ENCODE data around the gene LCN6.

Gene LCN6

DNA sequence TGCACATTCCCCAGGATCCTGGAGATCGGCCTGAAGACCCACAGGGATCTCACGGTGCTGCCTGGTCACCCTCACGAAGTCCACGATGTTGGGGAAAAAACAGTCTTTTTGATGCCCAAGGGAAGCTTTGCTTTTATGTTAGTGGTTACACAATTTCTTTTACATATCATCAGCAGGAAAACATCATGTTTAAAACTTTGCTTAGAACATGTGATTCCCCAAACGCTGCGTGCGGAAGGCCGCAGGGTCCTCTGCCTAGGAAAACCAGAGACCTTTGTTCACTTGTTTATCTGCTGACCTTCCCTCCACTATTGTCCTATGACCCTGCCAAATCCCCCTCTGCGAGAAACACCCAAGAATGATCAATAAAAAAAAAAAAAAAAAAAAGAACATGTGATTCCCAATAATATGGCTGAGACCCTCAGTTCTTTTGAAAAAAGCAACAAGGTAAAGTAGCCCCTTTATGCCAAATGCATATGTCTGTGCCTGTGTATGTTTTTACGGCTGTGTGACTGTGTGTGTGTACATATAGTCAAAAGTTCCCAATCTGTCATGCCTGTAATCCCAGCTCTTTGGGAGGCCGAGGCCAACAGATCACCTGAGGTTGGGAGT, 49.6 kb downstream of the LCN6 start:
- no peak overlapping the region for H3K4me3 ChIP-seq (ENCODE audit: low read length, poor library complexity, severe bottlenecking)
- H3F3A ChIP-seq (ENCODE audit: low read depth), result no peaks in the 10 kb centered on the region
- H3K9me3 ChIP-seq (ENCODE audit: insufficient read depth, low read depth, low read length), result no peaks in the 10 kb centered on the region
- H3K4me2 ChIP-seq (ENCODE audit: low read depth, low read length, poor library complexity, severe bottlenecking), result no peak overlapping the region
- H4K20me1 ChIP-seq (ENCODE audit: insufficient read depth, low read length, poor library complexity, severe bottlenecking), result no peaks in the 10 kb centered on the region
- no peaks in the 10 kb centered on the region for H3K27me3 ChIP-seq (ENCODE audit: insufficient read depth, low read length, poor library complexity, severe bottlenecking)
- H2AFZ ChIP-seq (ENCODE audit: low read length), result no peak overlapping the region
- H3K36me3 ChIP-seq (ENCODE audit: insufficient read depth, low read length), result no peaks in the 10 kb centered on the region
- H3K4me1 ChIP-seq (ENCODE audit: insufficient read depth, low read length, poor library complexity, severe bottlenecking), result no peaks in the 10 kb centered on the region
- H3K9ac ChIP-seq (ENCODE audit: low read depth, low read length, poor library complexity, severe bottlenecking), result no peak overlapping the region
- no peaks in the 10 kb centered on the region for H3K79me2 ChIP-seq (ENCODE audit: insufficient read depth, low read length)
- no peaks in the 10 kb centered on the region for H3K9me2 ChIP-seq (replicated peaks; ENCODE audit: low read depth, low read length)
- TF ChIP-seq, protein P1, sequence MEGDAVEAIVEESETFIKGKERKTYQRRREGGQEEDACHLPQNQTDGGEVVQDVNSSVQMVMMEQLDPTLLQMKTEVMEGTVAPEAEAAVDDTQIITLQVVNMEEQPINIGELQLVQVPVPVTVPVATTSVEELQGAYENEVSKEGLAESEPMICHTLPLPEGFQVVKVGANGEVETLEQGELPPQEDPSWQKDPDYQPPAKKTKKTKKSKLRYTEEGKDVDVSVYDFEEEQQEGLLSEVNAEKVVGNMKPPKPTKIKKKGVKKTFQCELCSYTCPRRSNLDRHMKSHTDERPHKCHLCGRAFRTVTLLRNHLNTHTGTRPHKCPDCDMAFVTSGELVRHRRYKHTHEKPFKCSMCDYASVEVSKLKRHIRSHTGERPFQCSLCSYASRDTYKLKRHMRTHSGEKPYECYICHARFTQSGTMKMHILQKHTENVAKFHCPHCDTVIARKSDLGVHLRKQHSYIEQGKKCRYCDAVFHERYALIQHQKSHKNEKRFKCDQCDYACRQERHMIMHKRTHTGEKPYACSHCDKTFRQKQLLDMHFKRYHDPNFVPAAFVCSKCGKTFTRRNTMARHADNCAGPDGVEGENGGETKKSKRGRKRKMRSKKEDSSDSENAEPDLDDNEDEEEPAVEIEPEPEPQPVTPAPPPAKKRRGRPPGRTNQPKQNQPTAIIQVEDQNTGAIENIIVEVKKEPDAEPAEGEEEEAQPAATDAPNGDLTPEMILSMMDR (conservative IDR thresholded peaks at IDR 0.05; ENCODE audit: low read length), result no peak

DNA sequence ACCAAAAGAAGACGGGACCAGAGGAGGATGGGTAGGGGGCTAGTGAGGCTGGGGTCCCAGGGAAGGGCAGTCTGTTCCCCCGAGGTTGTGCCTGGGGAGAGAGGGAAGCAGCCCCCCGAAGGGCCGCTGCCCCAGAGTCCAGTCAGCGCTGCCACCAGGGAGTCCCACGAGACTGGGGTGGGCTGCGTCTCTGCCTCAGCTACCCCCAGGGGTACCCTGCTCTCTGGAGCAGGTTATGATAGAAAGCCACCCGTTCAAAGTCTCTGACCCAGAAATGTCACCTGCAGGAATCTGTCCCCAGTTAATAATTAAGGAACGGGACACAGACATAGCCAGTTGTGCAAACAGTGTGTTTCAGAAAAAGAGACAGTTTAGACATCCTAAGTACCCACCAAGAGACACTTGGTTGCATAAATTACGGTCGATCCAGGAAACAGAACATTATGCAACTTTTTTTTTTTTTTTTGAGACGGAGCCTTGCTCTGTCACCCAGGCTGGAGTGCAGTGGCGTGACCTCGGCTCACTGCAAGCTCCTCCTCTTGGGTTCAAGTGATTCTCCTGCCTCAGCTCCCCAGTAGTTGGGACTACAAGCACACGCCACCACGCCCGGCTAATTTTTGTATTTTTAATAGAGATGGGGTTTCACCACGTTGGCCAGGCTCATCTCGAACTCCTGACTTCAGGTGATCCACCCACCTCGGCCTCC, 50.4 kb downstream of the LCN6 start:
- no peaks in the 10 kb centered on the region for H3K79me2 ChIP-seq (ENCODE audit: insufficient read depth, low read length)
- no peak overlapping the region for H3K4me3 ChIP-seq (ENCODE audit: low read length, poor library complexity, severe bottlenecking)
- no peaks in the 10 kb centered on the region for H4K20me1 ChIP-seq (ENCODE audit: insufficient read depth, low read length, poor library complexity, severe bottlenecking)
- no peak overlapping the region for H2AFZ ChIP-seq (ENCODE audit: low read length)
- no peak overlapping the region for H3K9ac ChIP-seq (ENCODE audit: low read depth, low read length, poor library complexity, severe bottlenecking)
- H3K9me2 ChIP-seq (replicated peaks; ENCODE audit: low read depth, low read length), result no peaks in the 10 kb centered on the region
- no peaks in the 10 kb centered on the region for H3K36me3 ChIP-seq (ENCODE audit: insufficient read depth, low read length)
- H3K27me3 ChIP-seq (ENCODE audit: insufficient read depth, low read length, poor library complexity, severe bottlenecking), result no peaks in the 10 kb centered on the region
- H3K4me1 ChIP-seq (ENCODE audit: insufficient read depth, low read length, poor library complexity, severe bottlenecking), result no peaks in the 10 kb centered on the region
- no peaks in the 10 kb centered on the region for H3K9me3 ChIP-seq (ENCODE audit: insufficient read depth, low read depth, low read length)
- no peaks in the 10 kb centered on the region for H3F3A ChIP-seq (ENCODE audit: low read depth)
- no peak for TF ChIP-seq EZH2phosphoT487 (IDR thresholded peaks at IDR 0.05; ENCODE audit: borderline replicate concordance)
- TF ChIP-seq, protein P1 (conservative IDR thresholded peaks at IDR 0.05; ENCODE audit: low read length), result no peak
- H3K4me2 ChIP-seq (ENCODE audit: low read depth, low read length, poor library complexity, severe bottlenecking), result no peak overlapping the region

DNA sequence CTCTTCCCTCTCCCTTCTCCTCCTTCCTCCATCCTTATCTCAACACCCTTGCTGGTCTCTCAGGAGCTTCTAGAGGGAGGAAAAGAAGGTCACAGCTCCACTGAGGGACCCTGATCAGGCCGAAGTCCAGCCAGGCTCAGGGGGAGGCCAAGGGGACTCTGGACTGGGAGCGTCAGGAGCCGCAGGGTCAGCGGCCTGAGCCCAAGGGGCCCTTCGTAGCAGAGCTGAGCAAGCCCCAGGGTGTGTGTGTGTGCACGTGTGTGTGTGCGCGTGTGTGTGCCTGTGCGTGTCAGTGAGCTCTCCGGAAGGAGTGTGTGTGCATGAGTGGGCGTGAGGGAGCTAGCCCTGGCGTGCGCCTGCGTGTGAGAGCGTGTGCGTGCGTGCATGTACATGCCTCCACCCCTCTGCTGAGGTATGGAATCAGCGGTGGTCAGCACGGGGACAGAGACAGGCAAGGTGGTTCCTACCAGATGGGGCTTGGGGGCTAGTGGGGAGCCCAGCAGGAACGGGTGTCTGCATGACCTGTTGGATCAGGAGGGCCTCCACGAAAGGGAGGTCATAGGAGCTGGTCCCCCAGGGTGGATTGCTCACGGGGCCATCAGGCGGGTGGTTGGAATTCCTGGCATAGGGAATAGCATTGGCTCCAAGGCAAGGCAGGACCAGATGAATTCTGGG, 51.0 kb downstream of the LCN6 start:
- Histone ChIP-seq H3K36me3 (ENCODE audit: insufficient read depth, low read length) (no peaks in the 10 kb centered on the region), H2AFZ (ENCODE audit: low read length) (no peak overlapping the region), H3K4me3 (ENCODE audit: low read length, poor library complexity, severe bottlenecking) (no peak overlapping the region), H3K4me1 (ENCODE audit: insufficient read depth, low read length, poor library complexity, severe bottlenecking) (no peaks in the 10 kb centered on the region), H3K9me3 (ENCODE audit: insufficient read depth, low read depth, low read length) (no peaks in the 10 kb centered on the region), H3K79me2 (ENCODE audit: insufficient read depth, low read length) (no peaks in the 10 kb centered on the region), H3K4me2 (ENCODE audit: low read depth, low read length, poor library complexity, severe bottlenecking) (no peak overlapping the region), H3K27me3 (ENCODE audit: insufficient read depth, low read length, poor library complexity, severe bottlenecking) (no peaks in the 10 kb centered on the region), H4K20me1 (ENCODE audit: insufficient read depth, low read length, poor library complexity, severe bottlenecking) (no peaks in the 10 kb centered on the region), H3F3A (ENCODE audit: low read depth) (no peaks in the 10 kb centered on the region), H3K9me2 (replicated peaks; ENCODE audit: low read depth, low read length) (no peaks in the 10 kb centered on the region), H3K9ac (ENCODE audit: low read depth, low read length, poor library complexity, severe bottlenecking) (no peak overlapping the region)
- no peak for TF ChIP-seq EZH2phosphoT487 (IDR thresholded peaks at IDR 0.05; ENCODE audit: borderline replicate concordance)
- TF ChIP-seq, protein P1 (conservative IDR thresholded peaks at IDR 0.05; ENCODE audit: low read length), result no peak

Measured in Loucy (cell line).